Activated CD8-positive, alpha-beta memory T cell treated with anti-CD3 and anti-CD28 coated beads for 1 hour (primary cell): ENCODE measurements around the gene BSPRY.
"Not testable (repeated sequence)": the region's sequence is repeated elsewhere in the genome, so short reads cannot be mapped to it uniquely, and the experiment has no call there.

Experiments used
- DNase-seq, 2 donors: peaks; one replicate each; pipeline ENCODE4 v3.0.0-alpha.2; 2020; ENCODE audit warnings: low read depth in 1 of 2; ENCODE audit errors: extremely low read depth in 1 of 2

The BSPRY gene

DNA sequence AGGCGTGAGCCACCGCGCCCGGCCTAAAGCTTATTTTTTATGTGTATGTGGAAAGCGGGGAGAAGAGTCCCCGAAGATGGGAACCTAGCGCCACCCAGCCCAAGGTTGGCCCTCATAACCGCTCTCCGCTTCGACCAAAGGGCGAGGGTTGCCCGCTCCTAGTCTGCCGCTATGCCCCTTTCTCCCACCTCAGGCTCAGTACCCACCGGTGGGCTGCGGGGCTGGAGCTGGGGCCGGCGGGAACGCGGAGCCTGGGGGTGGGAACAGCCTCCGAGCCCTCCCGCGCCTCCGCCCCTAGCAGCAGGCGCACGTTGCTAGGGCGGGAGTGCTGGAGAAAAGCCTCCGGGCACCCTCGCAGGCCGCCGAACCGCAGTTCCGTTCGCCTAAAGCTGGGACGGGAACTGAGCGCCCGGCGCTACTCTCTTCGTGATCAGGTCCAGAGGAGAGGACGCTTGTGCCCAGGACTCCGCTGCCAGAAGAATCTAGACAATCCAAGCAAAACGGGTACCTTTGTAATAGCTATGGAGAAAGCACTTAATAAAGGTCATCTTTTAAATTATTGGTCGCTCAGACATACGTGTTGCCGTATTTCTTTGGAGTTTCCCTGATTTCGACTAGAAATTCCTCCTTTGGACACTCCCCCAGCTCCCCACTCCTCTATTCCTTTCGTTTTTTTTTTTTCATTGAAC lies 9.2 kb upstream of the BSPRY start, which contains the start of gene WDR31:
TSS of gene WDR31 (minus strand) at position 265 of the 689 bp plus-strand sequence. CDS start 8,253 bp downstream, outside the sequence.
- DNase-seq = peak; percentile 41 to 63

DNA sequence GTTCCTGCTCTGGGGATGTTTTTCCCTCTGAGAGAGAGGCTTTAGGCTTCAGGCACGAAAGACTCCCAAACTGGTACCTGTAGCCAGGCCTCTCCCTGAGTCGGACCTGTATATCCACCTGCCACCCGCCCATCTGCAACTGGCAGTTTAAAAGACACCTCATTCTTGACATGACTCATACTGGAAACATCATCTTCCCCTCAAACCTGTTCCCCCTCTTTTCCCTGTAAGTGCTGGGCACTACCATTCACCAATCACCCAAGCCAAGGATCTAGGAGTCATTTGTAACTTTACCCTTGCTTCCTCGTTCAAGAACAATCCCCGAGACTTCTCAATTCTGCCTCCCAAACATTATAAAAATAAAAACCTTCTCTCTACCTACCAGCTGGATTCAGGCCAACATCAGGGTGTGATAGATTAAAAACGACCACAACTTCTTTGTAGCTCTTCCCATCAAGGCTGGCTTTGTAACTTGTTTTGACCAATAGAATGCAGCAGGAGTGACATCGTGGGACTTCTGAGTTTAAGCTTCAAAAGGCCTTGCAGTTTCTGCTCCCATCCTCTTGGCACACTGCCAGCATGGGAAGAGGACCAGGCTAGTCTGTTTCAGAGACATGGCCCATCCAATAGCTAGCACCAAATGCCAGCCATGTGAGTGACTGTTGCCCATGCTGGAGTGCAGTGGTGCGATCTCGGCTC lies 7.5 kb upstream of the BSPRY start:
- no peak for DNase-seq

DNA sequence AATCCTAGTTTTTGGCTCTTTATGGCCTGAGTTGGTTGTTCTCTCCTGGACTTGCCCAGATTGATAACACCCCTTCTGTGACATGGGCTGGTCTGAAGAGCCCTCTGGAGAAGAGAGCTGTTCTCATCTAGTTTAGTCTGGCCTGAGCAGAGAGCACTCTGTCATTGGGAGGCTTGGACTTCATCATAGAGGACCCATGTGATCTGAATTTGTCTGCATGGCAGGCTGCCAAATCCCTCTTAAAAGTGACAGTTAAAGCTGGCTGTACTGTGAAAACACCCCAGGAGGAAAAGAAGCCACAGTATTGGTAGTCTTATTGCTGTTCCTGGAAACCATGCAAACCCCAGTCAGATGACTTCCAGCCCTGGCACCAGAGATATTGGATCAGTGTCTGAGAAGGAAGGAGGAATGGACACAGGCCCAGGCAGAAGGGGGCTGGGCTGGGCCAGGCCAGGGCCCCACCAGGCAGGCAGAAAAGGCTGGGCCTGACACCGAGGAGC lies 5.6 kb upstream of the BSPRY start:
- DNase-seq = no peak

DNA sequence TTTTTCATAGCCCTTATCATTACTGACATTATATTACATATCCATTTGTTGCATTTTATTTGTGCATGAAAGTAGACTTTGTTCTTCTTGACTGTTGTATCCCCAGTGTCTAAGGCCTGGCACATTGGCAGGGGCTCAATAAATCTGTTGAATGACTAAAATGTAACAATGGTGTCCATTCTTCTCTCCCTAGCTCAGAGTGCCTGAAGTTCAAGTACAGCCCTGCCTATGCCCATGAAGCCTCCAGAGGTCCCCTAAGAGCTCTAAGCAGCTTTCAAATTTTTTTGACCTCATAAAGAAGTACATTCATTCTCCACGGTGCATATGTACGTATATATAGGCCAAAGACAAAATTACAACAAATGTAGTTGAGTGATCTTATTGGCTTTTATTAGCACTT lies 4.2 kb upstream of the BSPRY start:
- no peak for DNase-seq

DNA sequence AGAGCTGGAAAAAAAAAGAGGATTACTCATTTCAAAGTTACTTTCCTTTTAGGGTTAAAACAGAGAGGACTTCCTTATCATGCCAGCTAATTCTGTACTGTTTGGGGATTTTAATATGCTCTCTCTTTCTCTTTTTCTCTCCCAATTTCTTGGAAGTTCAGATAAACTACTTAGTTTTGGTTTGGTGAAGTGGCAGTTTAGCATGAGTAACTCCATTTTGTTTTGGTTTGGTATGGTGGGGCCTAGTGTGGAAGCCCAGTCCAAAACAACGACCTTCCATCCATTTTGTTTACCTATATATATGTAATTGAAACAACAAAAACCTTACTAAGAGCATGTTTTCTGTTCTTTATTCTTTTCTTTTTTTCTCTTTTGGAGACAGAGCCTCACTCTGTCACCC lies 3.7 kb upstream of the BSPRY start:
- no peak for DNase-seq

DNA sequence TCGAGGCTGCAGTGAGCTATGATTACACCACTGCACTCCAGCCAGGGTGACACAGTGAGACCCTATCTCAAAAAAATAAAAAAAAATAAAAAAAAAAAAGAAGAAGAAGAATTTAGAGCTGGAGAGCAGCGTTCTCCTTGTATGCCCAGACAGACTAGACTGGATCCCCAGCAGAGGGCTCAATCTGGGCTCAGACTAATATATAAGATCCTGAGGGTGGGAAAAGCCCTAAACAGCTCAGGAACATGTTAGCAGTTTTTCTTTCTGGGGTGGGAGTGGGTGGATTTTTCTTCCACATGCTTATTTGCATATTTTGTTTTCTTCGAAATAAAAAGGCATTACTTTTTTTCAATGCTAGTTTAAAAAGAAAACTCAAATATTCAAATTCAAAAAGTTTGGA lies 904 bp upstream of the BSPRY start:
- DNase-seq = no peak

DNA sequence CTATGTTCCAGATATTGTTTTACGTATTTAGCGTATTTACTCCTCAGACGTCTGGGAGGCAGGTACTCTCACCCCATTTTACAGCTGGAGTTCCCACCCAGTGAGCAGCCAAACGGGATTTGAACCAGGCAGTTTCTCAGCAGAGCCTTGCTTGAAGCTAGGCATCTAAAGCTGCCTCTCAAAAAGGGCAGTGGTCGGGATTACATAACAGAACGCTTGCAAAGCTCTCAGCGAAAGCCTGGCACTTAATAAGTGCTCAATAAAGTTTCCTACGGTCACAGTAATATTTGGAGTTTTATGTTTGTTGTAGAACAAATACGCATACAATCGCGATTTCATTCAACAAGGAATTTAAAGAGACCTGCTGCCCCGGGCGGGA lies 286 bp upstream of the BSPRY start:
- no peak for DNase-seq

DNA sequence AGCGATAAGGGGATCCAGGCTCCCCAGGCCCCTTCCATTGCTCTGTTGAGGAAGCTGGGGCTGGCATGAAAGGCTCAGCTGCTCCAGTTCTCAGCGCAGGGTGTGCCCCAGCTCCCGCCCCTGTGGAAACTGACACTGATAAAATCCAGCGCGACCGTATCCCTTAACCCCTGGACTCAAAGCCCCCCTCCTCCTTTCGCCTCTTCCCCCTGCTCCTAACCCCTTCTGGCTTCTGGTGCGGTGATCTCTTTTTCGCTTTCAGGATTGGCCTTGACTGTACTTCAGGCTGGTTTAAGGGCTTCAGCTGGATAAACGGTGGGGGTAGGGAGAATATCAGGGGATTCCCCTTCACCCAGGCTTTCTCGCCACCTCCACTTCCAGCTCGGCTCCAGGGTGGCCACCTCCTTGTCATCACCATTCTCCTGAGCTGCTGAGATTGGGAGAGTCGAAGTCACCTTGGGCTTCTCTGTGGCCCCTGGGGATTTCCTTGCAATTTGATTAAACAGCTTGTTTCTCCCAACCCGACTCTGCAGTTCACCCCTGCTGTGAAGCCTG lies 843 bp downstream of the BSPRY start:
- no peak for DNase-seq

DNA sequence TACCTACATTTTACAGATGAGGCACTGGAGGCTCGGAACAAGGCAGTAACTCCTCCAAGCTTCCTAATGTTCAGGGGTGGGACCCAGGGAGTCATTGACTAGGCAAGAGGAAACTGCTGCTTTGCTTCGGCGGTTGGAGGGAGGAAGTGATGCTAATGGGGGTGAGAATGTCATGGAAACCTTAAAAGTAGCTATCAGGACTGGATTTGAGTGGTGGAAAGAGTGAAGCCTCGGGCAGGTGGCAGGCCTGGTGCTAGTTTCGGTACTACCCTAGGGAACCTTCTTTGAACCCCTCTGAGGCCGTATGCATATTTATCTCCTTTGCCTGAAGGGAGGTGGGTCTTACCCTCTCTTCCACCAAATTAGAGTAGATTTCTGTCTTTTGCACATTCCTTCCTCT lies 1.6 kb downstream of the BSPRY start:
- no peak for DNase-seq

DNA sequence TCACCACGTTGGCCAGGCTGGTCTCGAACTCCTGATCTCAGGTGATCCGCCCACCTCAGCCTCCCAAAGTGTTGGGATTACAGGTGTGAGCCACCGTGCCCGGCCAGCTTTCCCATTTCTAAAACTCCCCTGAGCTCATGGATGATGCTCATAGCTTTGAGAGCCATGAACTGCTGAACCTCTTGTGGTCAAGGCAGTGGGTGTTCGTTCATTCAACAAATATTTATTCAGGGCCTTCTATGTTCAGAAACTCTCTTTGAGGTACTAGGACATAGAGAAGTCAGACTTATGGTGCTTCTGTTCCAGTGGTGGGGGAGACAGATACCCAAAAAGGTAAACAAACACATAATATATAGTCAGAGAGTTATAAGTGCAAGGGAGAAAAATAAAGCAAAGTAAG lies 2.7 kb downstream of the BSPRY start:
- no peak for DNase-seq

DNA sequence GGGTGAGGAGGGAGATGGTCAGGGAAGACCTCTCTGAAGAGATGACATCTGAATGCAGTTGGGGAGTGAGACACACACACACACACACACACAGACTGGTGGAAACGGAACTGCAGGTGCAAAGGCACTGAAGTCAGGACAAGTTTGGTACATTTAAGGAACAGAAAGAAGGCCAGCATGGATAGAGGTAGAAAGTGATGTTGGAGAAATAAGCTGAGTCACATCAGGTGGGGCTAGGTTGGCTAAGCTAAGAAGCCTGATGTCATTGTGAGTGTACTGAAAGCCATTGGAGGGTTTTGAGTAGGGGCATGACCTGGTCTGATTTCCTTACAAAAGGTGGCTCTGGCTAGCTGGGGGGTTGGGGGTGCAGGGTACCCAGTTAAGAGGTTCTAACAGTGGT lies 3.1 kb downstream of the BSPRY start:
- no peak for DNase-seq

DNA sequence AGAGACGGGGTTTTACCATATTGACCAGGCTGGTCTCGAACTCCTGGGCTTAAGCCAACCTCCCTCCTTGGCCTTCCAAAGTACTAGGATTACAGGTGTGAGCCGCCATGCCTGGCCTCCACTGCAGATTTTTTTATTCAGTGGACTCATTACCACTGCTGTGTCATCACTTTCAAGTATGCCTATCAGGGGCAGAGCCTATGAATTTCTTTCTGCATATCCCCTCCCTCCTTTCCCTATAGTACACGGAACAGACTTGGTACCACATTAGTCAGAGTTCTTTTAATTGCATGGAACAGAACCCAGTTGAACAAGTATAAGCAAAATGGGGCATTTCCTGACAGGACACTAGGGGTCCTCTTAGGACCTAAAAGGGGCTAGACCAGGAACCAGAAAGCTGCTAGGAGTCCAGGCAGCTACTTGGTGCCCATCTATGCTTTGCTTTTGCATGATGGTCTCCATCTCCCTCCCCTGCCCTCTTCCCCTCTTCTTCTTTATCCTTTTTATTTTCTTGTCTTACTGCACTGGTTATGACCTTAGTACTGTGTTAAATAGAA lies 5.8 kb downstream of the BSPRY start:
- no peak for DNase-seq

DNA sequence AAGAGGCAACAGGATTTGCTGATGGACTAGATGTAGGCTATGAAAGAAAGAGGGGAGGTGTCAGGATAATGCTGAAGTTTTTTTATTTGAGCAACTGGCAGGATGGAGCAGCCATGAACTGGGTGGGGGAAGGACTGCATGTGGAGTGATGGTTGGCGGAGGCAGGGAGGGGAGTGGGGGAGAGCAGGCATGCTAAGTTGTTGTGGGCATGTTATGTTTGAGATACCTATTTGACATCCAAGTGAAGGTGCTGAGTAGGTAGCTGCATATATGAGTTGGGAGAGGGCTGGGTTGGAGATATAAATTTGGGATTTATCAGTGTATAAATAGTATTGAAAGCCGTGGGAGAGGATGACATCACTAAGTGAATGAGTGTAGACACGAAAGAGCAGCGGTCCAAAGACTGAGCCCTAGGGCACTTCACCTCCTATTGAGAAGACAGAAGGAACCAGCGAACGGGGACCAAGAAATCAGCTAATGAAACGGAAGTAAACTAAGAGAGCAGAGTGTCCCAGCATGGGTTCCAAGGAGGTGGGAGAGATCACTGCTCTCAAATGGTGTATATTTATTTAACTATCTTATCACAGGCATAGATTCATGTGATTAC lies 7.4 kb downstream of the BSPRY start:
- no peak for DNase-seq

DNA sequence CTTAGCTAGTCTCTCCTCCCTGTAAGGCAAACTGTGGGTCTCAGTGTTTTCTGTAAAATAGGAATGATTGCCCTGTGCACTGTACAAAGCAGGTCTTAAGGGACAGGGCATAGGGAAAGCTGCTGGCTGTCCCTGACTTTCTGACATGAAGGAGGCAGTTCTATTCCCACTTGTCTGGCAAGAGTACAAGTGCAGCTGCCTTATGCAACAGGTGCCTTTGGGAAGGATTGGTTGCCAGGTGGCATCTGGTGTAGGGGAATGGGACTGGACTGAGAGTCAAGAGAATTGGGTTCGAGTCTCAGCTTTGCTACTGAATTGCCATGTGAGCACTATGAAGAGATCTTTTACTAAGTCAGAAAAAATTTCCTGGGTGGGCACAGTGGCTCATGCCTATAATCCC lies 10.0 kb downstream of the BSPRY start:
- DNase-seq = no peak

DNA sequence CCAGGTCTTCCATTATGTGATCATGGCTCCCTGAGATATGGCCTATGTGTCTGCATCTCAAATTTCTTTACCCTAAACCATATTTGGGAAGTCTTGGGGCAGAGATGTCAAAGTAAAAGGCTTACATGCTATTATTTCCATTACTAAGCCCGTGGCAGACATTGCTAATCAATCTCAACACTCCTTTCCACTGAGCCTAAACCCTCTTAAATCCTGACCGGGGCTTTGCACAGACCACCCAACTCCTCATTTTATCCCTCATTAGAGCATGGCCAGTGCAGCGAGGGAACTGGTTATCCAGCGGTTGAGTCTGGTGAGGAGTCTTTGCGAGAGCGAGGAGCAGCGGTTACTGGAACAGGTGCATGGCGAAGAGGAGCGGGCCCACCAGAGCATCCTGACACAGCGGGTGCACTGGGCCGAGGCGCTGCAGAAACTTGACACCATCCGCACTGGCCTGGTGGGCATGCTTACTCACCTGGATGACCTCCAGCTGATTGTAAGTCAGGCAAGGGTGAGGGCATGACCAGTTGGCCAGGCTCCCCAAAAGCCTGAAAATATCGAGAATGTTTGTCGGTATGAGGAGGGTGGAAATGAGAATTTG lies 11.0 kb downstream of the BSPRY start:
- DNase-seq = no peak

DNA sequence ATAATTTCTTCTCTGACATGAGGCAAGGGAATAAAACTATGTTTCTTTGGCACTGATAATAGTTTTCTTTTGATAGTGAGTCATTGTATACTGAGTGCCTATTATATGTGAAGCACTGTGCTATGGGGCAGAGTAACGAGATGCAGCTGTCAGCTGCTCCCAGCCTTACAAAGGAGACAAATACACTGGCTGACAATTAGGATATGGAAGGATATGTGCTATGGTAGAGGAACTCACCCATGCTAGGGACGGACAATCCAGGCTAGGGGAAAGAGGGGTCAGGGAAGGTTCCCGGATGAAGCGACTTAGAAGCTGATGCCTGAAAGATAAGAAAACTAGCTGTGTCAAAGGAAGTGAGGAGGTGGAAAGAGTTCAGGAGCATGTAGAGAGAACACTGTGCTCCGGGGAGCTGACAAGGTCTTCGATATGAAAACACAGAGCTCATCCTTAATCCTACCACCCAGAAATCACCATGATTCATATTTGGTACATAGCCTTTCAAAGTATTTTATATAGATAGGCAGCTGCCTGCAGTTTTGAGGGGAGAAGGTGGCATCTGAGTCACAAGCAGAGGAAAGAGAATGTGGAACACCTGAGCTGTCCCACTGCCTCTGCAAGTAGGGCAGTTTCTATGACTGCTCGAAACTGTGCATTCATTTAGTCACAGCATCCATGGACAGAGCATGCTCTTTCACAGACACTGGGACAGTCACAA lies 12.1 kb downstream of the BSPRY start:
- no peak for DNase-seq

DNA sequence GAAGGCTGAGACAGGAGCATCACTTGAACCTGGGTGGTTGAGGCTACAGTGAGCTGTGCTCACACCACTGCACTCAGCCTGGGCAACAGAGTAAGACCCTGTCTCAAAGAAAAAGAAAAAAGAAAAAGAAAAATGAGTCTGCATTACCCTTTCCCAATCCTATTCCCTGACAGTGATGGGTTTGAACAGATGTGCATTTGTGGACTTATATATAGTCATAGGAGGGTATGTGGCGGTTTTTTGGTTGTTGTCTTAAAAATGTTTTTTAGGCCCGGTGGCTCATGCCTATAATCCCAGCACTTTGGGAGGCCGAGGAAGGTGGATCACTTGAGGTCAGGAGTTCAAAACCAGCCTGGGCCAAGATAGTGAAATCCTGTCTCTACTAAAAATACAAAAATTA lies 14.0 kb downstream of the BSPRY start:
- no peak for DNase-seq

DNA sequence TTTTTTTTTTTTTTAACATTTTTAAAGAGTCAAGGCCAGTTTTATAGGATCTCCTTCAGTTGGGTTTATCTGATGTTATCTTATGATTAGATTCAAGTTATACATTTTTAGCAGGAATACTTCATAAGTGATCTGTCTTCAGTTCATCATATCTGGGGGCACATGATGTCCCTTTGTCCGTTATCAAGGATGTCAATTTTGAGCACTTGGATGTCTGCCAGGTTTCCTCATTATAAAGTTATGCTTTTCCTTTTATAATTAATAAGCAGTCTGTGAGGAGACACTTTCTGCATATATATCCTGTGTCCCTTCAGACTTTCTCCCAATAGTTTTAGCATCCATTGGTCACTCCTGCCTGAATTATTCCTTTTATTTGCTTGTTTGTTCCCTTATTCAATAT lies 15.6 kb downstream of the BSPRY start:
- DNase-seq = no peak

DNA sequence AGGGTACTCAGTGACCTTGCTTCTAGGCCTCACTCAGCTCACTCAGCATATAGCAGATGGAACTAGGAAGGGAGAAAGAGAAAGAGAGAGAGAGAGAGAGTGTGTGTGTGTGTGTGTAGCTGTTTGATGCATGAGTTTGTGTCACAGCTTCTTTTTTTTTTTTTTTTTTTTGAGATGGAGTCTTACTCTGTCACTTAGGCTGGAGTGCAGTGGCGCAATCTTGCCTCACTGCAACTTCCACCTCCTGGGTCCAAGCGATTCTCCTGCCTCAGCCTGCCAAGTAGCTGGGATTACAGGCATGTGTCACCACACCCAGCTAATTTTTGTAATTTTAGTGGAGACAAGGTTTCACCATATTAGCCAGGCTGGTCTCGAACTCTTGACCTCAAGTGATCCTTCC lies 16.3 kb downstream of the BSPRY start:
- not testable (repeated sequence) for DNase-seq

DNA sequence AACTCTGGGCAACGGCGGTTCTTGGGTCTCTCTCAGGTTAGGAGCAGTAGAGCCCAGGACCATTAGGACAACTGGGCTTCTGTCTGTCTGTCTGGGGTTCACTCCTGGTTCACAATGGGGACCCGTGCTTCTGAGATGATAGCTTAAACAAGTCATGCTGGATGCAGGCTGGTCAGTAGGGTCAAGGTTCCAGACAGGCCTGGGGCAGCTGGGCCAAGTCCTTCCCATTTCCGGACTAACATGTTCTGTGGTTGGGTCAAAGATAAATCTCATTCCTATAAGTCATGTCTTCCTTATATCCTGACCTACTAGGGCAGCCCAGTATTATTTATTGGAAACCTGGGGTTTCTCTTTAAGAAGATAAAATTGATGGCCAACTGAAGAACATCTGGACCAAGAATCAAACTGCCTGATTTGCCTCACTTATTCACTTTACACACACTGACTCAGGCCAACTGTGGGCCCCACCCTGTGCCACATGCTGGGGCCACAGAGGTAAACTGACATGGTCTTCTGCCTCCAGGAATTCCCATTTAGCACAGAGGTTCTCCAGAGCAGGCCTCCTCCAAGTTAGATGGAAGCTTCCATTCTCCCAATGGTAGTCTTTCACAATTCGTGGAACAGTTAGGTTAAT lies 19.1 kb downstream of the BSPRY start:
- DNase-seq = no peak
